Embryonic facial prominence (tissue), 1 donor: ENCODE data around the gene HSPA12B.

Experiments used
- DNase-seq: peaks from one replicate; pipeline ENCODE4 v3.0.0-alpha.2; 2016; ENCODE audit errors: extremely low spot score

The HSPA12B gene

GRCh38 chr20:3749087-3749688, 16.7 kb downstream of the HSPA12B start:
- DNase-seq, result no peak

- DNase-seq, result no peak
These were observed 17.4 kb downstream of the HSPA12B start for GRCh38 chr20:3749689-3750531.

GRCh38 chr20:3751305-3751674, 18.8 kb downstream of the HSPA12B start:
- no peak for DNase-seq

- no peak for DNase-seq
These were observed 19.3 kb downstream of the HSPA12B start for GRCh38 chr20:3751675-3752385.

- no peak for DNase-seq
These were observed 19.9 kb downstream of the HSPA12B start for GRCh38 chr20:3752386-3752759.

GRCh38 chr20:3753098-3753497, 20.6 kb downstream of the HSPA12B start:
- peak; percentile 54 for DNase-seq

GRCh38 chr20:3753501-3754275, 21.2 kb downstream of the HSPA12B start:
- DNase-seq, result no peak

GRCh38 chr20:3754276-3754630, 21.8 kb downstream of the HSPA12B start:
- DNase-seq, result no peak

GRCh38 chr20:3755269-3755668, 22.8 kb downstream of the HSPA12B start:
- DNase-seq, result no peak

- no peak for DNase-seq
These were observed 23.5 kb downstream of the HSPA12B start for GRCh38 chr20:3755814-3756480.

GRCh38 chr20:3757268-3757667, 24.8 kb downstream of the HSPA12B start:
- DNase-seq, result no peak

GRCh38 chr20:3758566-3758965, 26.1 kb downstream of the HSPA12B start:
- no peak for DNase-seq

- DNase-seq, result no peak
These were observed 26.9 kb downstream of the HSPA12B start for GRCh38 chr20:3759316-3759823.

GRCh38 chr20:3759884-3760283, 27.4 kb downstream of the HSPA12B start:
- DNase-seq, result no peak

- no peak for DNase-seq
These were observed 28.3 kb downstream of the HSPA12B start for GRCh38 chr20:3760655-3761348.

GRCh38 chr20:3763671-3764601, 31.5 kb downstream of the HSPA12B start:
- no peak for DNase-seq

- no peak for DNase-seq
These were observed 32.2 kb downstream of the HSPA12B start for GRCh38 chr20:3764659-3765058.

- no peak for DNase-seq
These were observed 32.8 kb downstream of the HSPA12B start for GRCh38 chr20:3765171-3765882.
